Vagina (tissue), 2 donors: ENCODE results near the gene GZMB. TPM values are rescaled to one million over a fixed set of nuclear protein-coding genes. Genes with fewer than 3 reads are reported as not detected.

Experiments used
- DNase-seq, 2 donors: peaks; one replicate each; pipeline ENCODE4 v3.0.0-alpha.2; 2017; ENCODE audit errors: extremely low spot score in 2 of 2
- H3K27ac ChIP-seq: fragments of 200-600 bp; sonication (generic); one replicate; pipeline ENCODE4 v1.5.1; 2019
- H3K27me3 ChIP-seq: fragments of 200-600 bp; sonication (generic); one replicate; pipeline ENCODE4 v1.5.1; 2019
- H3K36me3 ChIP-seq, 2 donors: fragments of 200-600 bp; sonication (generic); one replicate each; pipeline ENCODE4 v1.5.1; 2017 to 2019
- H3K4me1 ChIP-seq: fragments of 200-600 bp; sonication (generic); one replicate; pipeline ENCODE4 v1.5.1; 2019
- H3K4me3 ChIP-seq, 2 donors: fragments of 200-600 bp; sonication (generic); 1 replicate in 1 of 2; 2 replicates in 1 of 2; pipeline ENCODE4 v1.5.1; 2016 to 2019
- H3K9me3 ChIP-seq: fragments of 200-600 bp; sonication (generic); one replicate; pipeline ENCODE4 v1.5.1; 2019
- POLR2A ChIP-seq, 2 donors: fragments of 450-650 bp; IDR thresholded peaks; one replicate each; pipeline ENCODE4 v1.6.1; 2017; ENCODE audit warnings: antibody characterized with exemption in 2 of 2, mild to moderate bottlenecking in 2 of 2, moderate library complexity in 2 of 2
- POLR2AphosphoS5 ChIP-seq, 2 donors: sonication (generic); formaldehyde crosslinking; IDR thresholded peaks; one replicate each; pipeline ENCODE4 v1.9.0; 2017; ENCODE audit warnings: antibody characterized with exemption in 2 of 2, mild to moderate bottlenecking in 2 of 2, low read depth in 1 of 2; ENCODE audit not compliant: insufficient read depth in 1 of 2
- intact Hi-C: fragments of 100-400 bp; cut with DNase I; formaldehyde crosslinking; loops from one replicate; pipeline ENCODE4 v1.15.1; 2023
- total RNA-seq: library from RNA; depleted of rRNA; stranded (reverse); fragments of >200 nt; gene quantifications from one replicate; pipeline ENCODE4 v1.2.3, GENCODE V29; 2016
- TF ChIP-seq, protein P1 (sequence below), 3 experiments: fragments of 450-650 bp in 2 of 3; fragments of 200-600 bp in 1 of 3; sonication (generic) in 1 of 3; IDR thresholded peaks; one replicate each; pipeline ENCODE4 v1.5.1; 2017 to 2019; ENCODE audit warnings: antibody characterized with exemption in 3 of 3, mild to moderate bottlenecking in 2 of 3, moderate library complexity in 2 of 3

The GZMB gene, protein sequence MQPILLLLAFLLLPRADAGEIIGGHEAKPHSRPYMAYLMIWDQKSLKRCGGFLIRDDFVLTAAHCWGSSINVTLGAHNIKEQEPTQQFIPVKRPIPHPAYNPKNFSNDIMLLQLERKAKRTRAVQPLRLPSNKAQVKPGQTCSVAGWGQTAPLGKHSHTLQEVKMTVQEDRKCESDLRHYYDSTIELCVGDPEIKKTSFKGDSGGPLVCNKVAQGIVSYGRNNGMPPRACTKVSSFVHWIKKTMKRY
- 2.2 TPM for total RNA-seq

DNA sequence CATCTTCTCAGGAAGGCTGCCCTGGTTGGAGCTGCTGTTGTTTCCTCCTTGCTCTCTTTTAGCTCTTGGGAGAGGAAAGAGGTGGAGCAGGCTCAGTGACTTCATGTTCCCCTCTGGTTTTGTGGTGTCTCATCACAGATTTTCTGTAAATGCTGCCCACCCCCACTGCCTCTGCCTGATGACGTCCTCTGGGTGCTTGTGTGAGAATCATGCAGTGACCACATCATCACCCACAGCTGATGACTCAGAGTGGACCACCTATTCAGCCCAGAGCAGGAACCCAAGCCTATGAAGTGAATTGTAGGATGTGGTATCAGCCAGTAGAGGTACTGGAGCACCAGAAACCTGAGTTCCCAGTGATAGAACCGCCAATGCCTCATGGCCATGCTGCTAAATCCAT is at the start of gene GZMB:
Gene GZMB, minus strand, starts transcription at position 33 of the 400 bp plus-strand sequence. Its CDS starts 30 bp downstream, at position 3.
- Histone ChIP-seq H3K9me3 (no peaks in the 10 kb centered on the region), H3K27ac (no peak within 1 kb of the TSS), H3K4me1 (peaks cover 8% of the 10 kb centered on the region), H3K27me3 (no peaks in the 10 kb centered on the region), H3K4me3 (no peak within 1 kb of the TSS), H3K36me3 (no peaks in the 10 kb centered on the region)
- intact Hi-C loops = no loop called here
- no peak for DNase-seq
- TF ChIP-seq, protein P1, sequence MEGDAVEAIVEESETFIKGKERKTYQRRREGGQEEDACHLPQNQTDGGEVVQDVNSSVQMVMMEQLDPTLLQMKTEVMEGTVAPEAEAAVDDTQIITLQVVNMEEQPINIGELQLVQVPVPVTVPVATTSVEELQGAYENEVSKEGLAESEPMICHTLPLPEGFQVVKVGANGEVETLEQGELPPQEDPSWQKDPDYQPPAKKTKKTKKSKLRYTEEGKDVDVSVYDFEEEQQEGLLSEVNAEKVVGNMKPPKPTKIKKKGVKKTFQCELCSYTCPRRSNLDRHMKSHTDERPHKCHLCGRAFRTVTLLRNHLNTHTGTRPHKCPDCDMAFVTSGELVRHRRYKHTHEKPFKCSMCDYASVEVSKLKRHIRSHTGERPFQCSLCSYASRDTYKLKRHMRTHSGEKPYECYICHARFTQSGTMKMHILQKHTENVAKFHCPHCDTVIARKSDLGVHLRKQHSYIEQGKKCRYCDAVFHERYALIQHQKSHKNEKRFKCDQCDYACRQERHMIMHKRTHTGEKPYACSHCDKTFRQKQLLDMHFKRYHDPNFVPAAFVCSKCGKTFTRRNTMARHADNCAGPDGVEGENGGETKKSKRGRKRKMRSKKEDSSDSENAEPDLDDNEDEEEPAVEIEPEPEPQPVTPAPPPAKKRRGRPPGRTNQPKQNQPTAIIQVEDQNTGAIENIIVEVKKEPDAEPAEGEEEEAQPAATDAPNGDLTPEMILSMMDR (IDR thresholded peaks at IDR 0.05) = no peak
- no peak for TF ChIP-seq POLR2A (IDR thresholded peaks at IDR 0.05)
- no peak for TF ChIP-seq POLR2AphosphoS5 (IDR thresholded peaks at IDR 0.05; ENCODE audit: insufficient read depth in 1 of 2, low read depth in 1 of 2)

DNA sequence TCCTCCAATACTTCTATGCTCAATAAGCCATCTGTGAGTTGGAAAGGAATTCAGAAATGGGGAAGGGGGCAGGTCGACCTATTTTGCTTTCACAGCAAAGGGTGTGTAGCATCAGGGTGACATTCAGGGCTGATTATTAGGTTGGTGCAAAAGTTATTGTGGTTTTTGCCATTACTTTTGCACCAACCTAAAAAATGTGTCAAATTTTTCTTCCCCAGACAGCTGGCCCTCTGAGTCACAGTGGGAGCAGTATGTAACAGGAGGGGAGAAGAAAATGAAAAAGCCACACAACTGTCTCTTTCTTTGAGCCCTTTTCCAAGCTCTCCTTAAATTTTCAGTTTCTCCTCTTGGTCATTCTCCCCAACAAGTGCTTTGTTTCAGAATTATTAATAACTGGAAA is 47.1 kb upstream of the GZMB start:
- H3K4me1 ChIP-seq = no peaks in the 10 kb centered on the region
- no peak overlapping the region for H3K4me3 ChIP-seq
- no peaks in the 10 kb centered on the region for H3K36me3 ChIP-seq
- H3K27ac ChIP-seq = no peak overlapping the region
- intact Hi-C loops = no loop called here
- H3K27me3 ChIP-seq = no peaks in the 10 kb centered on the region
- H3K9me3 ChIP-seq = no peaks in the 10 kb centered on the region
- TF ChIP-seq, protein P1 (IDR thresholded peaks at IDR 0.05) = no peak
- TF ChIP-seq POLR2A (IDR thresholded peaks at IDR 0.05) (no peak), POLR2AphosphoS5 (IDR thresholded peaks at IDR 0.05; ENCODE audit: insufficient read depth in 1 of 2, low read depth in 1 of 2) (no peak)
- no peak for DNase-seq

DNA sequence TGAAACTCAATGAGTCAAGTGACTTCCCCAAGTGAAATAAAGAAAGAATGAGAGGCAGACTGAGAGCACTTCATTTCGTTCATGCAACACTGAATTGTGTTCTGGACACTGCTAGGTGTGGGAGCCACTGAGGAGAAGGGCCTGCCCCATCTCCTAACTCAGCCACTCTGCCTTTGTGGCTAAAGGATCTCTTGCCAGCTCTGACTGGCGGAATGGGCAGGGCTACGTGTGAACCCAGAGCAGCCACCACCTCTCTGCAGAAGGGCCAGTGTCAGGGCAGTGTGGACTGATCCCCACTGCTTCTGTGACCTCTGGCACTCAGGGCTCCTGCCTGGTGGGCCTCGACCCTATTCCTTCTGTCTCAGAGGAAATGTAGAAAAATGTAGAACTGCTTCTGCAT is 46.5 kb upstream of the GZMB start:
- Histone ChIP-seq H3K36me3 (no peaks in the 10 kb centered on the region), H3K4me1 (no peaks in the 10 kb centered on the region), H3K27me3 (no peaks in the 10 kb centered on the region), H3K9me3 (no peaks in the 10 kb centered on the region), H3K27ac (no peak overlapping the region), H3K4me3 (no peak overlapping the region)
- no peak for TF ChIP-seq POLR2AphosphoS5 (IDR thresholded peaks at IDR 0.05; ENCODE audit: insufficient read depth in 1 of 2, low read depth in 1 of 2)
- DNase-seq = no peak
- intact Hi-C loops = no loop called here

DNA sequence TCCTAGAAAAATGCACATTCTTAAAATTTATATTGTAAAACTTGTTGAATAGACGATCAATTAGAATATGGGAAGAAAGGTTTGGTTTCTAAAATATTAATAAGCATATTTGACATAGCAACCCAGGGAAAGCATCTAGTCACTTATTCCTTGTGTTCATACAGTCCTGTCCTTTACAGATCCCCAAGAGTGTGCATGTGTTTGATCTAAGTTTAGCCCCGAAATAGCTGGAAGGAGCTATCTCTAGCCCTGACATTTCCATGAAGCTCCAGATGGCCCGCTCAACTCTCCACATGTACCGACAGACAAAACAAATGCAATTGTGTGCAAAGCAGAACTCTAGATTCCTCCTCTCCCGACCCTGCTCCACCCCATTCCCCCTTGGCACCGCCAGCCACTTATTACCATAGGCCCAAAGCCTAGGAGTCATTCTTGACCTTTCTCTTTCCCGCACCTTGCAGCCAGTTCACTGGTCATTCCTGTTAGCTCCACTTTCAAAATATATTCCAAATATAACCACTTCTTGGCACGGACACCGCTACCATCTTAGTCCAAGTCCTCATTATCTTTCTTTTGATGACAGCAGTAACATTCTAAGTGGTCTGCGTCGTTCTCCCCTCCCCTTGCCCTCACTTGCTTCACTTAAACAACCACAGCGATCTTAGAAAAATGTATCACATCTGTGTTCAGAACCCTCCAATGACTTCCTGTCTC is 45.4 kb upstream of the GZMB start:
- DNase-seq = no peak
- TF ChIP-seq, protein P1 (IDR thresholded peaks at IDR 0.05) = peak in 1 of 3 experiments; percentile 8
- TF ChIP-seq POLR2AphosphoS5 (IDR thresholded peaks at IDR 0.05; ENCODE audit: insufficient read depth in 1 of 2, low read depth in 1 of 2) = no peak
- Histone ChIP-seq H3K4me1 (no peaks in the 10 kb centered on the region), H3K9me3 (no peaks in the 10 kb centered on the region), H3K27ac (no peak overlapping the region), H3K27me3 (no peaks in the 10 kb centered on the region), H3K4me3 (no peak overlapping the region), H3K36me3 (no peaks in the 10 kb centered on the region)
- intact Hi-C loops = no loop called here

DNA sequence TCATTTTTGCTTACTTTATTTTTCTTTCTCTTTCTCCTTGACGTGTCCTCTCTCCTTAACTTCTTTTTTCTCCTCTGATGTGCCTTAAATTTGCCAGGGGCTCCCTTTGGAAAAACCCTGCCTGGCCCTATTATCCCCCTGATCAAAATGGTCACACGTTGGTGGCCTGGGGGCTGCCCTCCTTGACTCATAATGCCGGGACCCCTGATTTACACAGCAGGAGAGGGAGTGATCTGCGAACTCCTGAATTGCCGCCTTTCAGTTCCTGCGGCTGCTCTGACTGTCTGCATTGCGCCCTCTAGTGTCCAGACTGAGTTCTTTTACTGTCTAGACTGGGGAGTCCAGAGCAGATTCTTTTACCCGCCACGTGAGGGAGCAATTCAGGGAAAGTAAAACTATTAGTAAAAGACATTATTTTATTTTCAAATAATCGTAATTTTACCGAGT is 44.8 kb upstream of the GZMB start:
- Histone ChIP-seq H3K27me3 (no peaks in the 10 kb centered on the region), H3K4me1 (no peaks in the 10 kb centered on the region), H3K4me3 (peak overlapping the region in 1 of 2 donors; percentile 29), H3K27ac (no peak overlapping the region), H3K9me3 (no peaks in the 10 kb centered on the region), H3K36me3 (no peaks in the 10 kb centered on the region)
- no peak for DNase-seq
- intact Hi-C loops = no loop called here
- no peak for TF ChIP-seq POLR2A (IDR thresholded peaks at IDR 0.05)
- TF ChIP-seq, protein P1 (IDR thresholded peaks at IDR 0.05) = peak; percentile 60 to 77 (median 70)
